ENCODE results near the gene SECTM1. TPM values are rescaled to one million over a fixed set of nuclear protein-coding genes. Genes with fewer than 3 reads are reported as not detected.

SECTM1 gene
- total and polyA plus RNA-seq, 2 experiments from 2014 or later: 0.21 to 1.3 TPM

DNA sequence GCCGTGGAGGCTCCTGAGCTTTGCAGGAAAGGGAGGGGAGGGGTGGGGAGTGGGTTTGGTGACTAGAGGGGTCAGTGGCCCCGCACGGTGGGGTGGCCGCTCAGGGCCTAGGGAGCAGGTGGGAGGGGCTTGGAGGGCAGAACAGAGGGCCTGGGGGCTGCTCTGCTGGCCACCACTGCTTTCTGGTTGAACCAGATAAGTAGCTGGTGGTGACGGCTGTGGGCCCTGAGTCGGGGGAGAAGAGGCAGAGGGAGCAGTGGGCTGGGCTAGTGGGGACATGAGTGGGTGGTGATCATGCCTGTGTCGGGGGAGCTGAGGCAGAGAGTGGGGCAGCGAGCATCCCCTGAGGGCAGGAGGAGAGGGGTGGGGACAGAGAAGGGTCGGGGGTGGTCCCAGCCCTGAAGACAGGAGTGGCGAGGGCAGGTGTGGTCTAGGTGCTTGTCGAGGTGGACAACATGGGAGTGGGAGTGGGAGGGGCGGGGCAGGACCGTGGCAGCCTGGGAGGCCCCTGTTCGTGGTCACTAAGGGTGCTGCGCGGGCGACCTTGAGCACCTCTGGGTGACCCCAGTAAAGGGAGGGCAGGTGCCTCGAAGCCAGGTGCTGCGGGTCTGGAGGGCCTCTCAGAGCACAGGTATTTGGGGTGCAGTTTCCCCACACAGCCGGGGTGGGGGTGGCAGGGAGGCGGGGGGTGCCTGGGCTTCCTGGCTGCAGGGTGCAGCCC is 9.9 kb downstream of the SECTM1 start:
- Histone ChIP-seq H3K36me3 (ENCODE audit: insufficient read depth) (no peaks in the 10 kb centered on the region), H3F3A (replicated peaks; ENCODE audit: low read depth) (peaks cover 11% of the 10 kb centered on the region), H3K79me2 (replicated peaks; ENCODE audit: insufficient read depth) (no peaks in the 10 kb centered on the region), H3K4me1 (ENCODE audit: insufficient read depth) (no peaks in the 10 kb centered on the region), H2AFZ (no peak overlapping the region), H3K9me2 (ENCODE audit: insufficient read depth) (no peaks in the 10 kb centered on the region), H3K4me3 (no peak overlapping the region), H3K4me2 (no peak overlapping the region), H3K27ac (ENCODE audit: low read depth) (no peak overlapping the region), H4K20me1 (replicated peaks; ENCODE audit: insufficient read depth) (no peaks in the 10 kb centered on the region), H3K27me3 (ENCODE audit: insufficient read depth) (no peaks in the 10 kb centered on the region)
- Mint-ChIP-seq H3K27me3 (ENCODE audit: insufficient read depth, low read depth, poor library complexity) (peaks cover 11% of the 10 kb centered on the region), H3K9me3 (no peaks in the 10 kb centered on the region), H3K27ac (no peak overlapping the region), H3K4me3 (no peak overlapping the region), H3K36me3 (ENCODE audit: low read depth) (no peaks in the 10 kb centered on the region), H3K4me1 (peaks cover 16% of the 10 kb centered on the region)
- DNase-seq (ENCODE audit: low spot score) (no peak), ATAC-seq (no peak)
- TF ChIP-seq, protein P1, sequence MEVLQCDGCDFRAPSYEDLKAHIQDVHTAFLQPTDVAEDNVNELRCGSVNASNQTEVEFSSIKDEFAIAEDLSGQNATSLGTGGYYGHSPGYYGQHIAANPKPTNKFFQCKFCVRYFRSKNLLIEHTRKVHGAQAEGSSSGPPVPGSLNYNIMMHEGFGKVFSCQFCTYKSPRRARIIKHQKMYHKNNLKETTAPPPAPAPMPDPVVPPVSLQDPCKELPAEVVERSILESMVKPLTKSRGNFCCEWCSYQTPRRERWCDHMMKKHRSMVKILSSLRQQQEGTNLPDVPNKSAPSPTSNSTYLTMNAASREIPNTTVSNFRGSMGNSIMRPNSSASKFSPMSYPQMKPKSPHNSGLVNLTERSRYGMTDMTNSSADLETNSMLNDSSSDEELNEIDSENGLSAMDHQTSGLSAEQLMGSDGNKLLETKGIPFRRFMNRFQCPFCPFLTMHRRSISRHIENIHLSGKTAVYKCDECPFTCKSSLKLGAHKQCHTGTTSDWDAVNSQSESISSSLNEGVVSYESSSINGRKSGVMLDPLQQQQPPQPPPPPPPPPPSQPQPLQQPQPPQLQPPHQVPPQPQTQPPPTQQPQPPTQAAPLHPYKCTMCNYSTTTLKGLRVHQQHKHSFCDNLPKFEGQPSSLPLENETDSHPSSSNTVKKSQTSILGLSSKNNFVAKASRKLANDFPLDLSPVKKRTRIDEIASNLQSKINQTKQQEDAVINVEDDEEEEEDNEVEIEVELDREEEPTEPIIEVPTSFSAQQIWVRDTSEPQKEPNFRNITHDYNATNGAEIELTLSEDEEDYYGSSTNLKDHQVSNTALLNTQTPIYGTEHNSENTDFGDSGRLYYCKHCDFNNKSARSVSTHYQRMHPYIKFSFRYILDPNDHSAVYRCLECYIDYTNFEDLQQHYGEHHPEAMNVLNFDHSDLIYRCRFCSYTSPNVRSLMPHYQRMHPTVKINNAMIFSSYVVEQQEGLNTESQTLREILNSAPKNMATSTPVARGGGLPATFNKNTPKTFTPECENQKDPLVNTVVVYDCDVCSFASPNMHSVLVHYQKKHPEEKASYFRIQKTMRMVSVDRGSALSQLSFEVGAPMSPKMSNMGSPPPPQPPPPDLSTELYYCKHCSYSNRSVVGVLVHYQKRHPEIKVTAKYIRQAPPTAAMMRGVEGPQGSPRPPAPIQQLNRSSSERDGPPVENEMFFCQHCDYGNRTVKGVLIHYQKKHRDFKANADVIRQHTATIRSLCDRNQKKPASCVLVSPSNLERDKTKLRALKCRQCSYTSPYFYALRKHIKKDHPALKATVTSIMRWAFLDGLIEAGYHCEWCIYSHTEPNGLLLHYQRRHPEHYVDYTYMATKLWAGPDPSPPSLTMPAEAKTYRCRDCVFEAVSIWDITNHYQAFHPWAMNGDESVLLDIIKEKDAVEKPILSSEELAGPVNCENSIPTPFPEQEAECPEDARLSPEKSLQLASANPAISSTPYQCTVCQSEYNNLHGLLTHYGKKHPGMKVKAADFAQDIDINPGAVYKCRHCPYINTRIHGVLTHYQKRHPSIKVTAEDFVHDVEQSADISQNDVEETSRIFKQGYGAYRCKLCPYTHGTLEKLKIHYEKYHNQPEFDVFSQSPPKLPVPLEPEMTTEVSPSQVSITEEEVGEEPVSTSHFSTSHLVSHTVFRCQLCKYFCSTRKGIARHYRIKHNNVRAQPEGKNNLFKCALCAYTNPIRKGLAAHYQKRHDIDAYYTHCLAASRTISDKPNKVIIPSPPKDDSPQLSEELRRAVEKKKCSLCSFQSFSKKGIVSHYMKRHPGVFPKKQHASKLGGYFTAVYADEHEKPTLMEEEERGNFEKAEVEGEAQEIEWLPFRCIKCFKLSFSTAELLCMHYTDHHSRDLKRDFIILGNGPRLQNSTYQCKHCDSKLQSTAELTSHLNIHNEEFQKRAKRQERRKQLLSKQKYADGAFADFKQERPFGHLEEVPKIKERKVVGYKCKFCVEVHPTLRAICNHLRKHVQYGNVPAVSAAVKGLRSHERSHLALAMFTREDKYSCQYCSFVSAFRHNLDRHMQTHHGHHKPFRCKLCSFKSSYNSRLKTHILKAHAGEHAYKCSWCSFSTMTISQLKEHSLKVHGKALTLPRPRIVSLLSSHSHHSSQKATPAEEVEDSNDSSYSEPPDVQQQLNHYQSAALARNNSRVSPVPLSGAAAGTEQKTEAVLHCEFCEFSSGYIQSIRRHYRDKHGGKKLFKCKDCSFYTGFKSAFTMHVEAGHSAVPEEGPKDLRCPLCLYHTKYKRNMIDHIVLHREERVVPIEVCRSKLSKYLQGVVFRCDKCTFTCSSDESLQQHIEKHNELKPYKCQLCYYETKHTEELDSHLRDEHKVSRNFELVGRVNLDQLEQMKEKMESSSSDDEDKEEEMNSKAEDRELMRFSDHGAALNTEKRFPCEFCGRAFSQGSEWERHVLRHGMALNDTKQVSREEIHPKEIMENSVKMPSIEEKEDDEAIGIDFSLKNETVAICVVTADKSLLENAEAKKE (CRISPR knock-in tag; IDR thresholded peaks at IDR 0.05): no peak
- no peak for TF ChIP-seq POLR2AphosphoS5 (IDR thresholded peaks at IDR 0.05; ENCODE audit: low read depth)
- no peak for TF ChIP-seq EZH2phosphoT487 (IDR thresholded peaks at IDR 0.05; ENCODE audit: unreplicated experiment)
- TF ChIP-seq NANOG (IDR thresholded peaks at IDR 0.05; ENCODE audit: borderline replicate concordance): no peak
- TF ChIP-seq ETS1 (IDR thresholded peaks at IDR 0.05): no peak
- TF ChIP-seq ZNF331 (CRISPR knock-in tag; IDR thresholded peaks at IDR 0.05; ENCODE audit: low read depth): no peak
- TF ChIP-seq STAT1 (IDR thresholded peaks at IDR 0.05; ENCODE audit: unreplicated experiment): no peak
- TF ChIP-seq EZH2 (IDR thresholded peaks at IDR 0.05; ENCODE audit: low read depth, unreplicated experiment): no peak
- TF ChIP-seq, protein P2, sequence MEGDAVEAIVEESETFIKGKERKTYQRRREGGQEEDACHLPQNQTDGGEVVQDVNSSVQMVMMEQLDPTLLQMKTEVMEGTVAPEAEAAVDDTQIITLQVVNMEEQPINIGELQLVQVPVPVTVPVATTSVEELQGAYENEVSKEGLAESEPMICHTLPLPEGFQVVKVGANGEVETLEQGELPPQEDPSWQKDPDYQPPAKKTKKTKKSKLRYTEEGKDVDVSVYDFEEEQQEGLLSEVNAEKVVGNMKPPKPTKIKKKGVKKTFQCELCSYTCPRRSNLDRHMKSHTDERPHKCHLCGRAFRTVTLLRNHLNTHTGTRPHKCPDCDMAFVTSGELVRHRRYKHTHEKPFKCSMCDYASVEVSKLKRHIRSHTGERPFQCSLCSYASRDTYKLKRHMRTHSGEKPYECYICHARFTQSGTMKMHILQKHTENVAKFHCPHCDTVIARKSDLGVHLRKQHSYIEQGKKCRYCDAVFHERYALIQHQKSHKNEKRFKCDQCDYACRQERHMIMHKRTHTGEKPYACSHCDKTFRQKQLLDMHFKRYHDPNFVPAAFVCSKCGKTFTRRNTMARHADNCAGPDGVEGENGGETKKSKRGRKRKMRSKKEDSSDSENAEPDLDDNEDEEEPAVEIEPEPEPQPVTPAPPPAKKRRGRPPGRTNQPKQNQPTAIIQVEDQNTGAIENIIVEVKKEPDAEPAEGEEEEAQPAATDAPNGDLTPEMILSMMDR (conservative IDR thresholded peaks at IDR 0.05; ENCODE audit: low read depth in 2 of 2): no peak
- no peak for TF ChIP-seq JUNB (IDR thresholded peaks at IDR 0.05; ENCODE audit: unreplicated experiment)
- TF ChIP-seq CREB1 (CRISPR knock-in tag; IDR thresholded peaks at IDR 0.05; ENCODE audit: low read depth): no peak
- no peak for TF ChIP-seq ZNF114 (CRISPR knock-in tag; IDR thresholded peaks at IDR 0.05)
- TF ChIP-seq, protein P3, sequence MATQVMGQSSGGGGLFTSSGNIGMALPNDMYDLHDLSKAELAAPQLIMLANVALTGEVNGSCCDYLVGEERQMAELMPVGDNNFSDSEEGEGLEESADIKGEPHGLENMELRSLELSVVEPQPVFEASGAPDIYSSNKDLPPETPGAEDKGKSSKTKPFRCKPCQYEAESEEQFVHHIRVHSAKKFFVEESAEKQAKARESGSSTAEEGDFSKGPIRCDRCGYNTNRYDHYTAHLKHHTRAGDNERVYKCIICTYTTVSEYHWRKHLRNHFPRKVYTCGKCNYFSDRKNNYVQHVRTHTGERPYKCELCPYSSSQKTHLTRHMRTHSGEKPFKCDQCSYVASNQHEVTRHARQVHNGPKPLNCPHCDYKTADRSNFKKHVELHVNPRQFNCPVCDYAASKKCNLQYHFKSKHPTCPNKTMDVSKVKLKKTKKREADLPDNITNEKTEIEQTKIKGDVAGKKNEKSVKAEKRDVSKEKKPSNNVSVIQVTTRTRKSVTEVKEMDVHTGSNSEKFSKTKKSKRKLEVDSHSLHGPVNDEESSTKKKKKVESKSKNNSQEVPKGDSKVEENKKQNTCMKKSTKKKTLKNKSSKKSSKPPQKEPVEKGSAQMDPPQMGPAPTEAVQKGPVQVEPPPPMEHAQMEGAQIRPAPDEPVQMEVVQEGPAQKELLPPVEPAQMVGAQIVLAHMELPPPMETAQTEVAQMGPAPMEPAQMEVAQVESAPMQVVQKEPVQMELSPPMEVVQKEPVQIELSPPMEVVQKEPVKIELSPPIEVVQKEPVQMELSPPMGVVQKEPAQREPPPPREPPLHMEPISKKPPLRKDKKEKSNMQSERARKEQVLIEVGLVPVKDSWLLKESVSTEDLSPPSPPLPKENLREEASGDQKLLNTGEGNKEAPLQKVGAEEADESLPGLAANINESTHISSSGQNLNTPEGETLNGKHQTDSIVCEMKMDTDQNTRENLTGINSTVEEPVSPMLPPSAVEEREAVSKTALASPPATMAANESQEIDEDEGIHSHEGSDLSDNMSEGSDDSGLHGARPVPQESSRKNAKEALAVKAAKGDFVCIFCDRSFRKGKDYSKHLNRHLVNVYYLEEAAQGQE (IDR thresholded peaks at IDR 0.05; ENCODE audit: unreplicated experiment): no peak
